Thyroid gland (tissue), 4 donors: ENCODE data around the gene FASN.

Experiments used
- POLR2A ChIP-seq, 2 donors: fragments of 450-650 bp; IDR thresholded peaks; one replicate each; pipeline ENCODE4 v1.6.1; 2017; ENCODE audit warnings: antibody characterized with exemption in 2 of 2, mild to moderate bottlenecking in 2 of 2, moderate library complexity in 1 of 2
- TF ChIP-seq, protein P1 (sequence below), 6 experiments: fragments of 200-600 bp in 3 of 6; fragments of 450-650 bp in 3 of 6; sonication (generic) in 3 of 6; IDR thresholded peaks; one replicate each; pipeline ENCODE4 v1.5.1; 2016 to 2019; ENCODE audit warnings: antibody characterized with exemption in 6 of 6, mild to moderate bottlenecking in 2 of 6, inconsistent platforms in 1 of 6, moderate library complexity in 1 of 6

DNA sequence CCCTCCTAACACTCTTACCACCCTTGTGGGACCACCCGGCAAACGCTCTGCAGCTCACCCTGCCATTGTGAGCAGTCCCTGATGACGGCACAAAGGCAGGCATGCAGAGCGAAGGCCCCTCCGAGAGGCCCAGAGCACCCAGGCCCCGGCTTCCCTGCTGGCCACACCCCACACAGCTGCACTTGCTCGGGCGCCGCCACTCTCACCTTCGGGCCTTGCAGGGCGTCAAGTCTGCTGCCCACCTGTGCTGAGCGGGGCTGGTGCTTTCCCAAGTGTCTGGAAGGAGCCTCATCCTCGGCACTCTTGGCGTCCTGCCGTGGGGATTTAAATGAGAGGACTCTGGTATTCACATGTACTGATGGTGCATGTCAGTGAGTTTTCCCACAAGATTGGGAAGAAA, 30.3 kb upstream of the FASN start:
- TF ChIP-seq, protein P1, sequence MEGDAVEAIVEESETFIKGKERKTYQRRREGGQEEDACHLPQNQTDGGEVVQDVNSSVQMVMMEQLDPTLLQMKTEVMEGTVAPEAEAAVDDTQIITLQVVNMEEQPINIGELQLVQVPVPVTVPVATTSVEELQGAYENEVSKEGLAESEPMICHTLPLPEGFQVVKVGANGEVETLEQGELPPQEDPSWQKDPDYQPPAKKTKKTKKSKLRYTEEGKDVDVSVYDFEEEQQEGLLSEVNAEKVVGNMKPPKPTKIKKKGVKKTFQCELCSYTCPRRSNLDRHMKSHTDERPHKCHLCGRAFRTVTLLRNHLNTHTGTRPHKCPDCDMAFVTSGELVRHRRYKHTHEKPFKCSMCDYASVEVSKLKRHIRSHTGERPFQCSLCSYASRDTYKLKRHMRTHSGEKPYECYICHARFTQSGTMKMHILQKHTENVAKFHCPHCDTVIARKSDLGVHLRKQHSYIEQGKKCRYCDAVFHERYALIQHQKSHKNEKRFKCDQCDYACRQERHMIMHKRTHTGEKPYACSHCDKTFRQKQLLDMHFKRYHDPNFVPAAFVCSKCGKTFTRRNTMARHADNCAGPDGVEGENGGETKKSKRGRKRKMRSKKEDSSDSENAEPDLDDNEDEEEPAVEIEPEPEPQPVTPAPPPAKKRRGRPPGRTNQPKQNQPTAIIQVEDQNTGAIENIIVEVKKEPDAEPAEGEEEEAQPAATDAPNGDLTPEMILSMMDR (IDR thresholded peaks at IDR 0.05) = no peak
- no peak for TF ChIP-seq POLR2A (IDR thresholded peaks at IDR 0.05)
